Measurements from ENCODE around the gene PRAME.

DNA sequence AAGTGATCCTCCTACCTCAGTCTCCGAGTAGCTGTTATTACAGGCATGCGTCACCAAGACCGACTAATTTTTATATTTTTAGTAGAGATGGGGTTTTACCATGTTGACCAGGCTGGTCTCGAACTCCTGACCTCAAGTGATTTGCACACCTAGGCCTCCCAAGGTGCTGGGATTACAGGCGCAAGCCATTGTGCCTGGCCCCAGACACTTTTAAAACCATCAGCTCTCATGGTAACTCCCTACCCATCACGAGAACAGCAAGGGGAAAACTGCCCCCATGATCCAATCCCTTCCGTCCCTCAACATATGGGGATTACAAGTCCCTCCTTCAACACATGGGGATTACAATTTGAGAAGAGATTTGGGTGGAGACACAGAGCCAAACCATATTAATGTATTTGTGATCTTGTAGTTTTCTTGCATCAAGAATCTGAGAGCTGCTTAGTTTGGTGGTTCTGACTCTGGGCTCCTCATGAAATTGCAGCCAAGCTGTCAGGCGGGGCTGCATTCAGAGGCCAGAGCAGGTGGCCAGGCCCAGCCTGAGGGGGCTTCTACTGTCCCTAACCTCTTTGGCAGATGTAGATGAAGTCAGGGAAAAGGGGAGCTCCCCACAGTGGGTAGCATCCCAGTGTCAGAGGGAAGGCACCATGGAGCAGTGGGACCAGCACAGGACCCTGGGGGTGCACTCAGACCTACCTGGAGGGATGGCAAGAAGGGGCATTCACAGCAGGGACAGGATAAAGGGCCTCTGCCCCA lies 31.2 kb upstream of the PRAME start:
- TF ChIP-seq ZNF724P (CRISPR knock-in tag; IDR thresholded peaks at IDR 0.05; ENCODE audit: borderline replicate concordance), result no peak
- TF ChIP-seq EP300 (IDR thresholded peaks at IDR 0.05; ENCODE audit: low read depth in 2 of 2, low read length in 2 of 2), result no peak
- no peak for TF ChIP-seq EP300 (CRISPR knock-in tag; IDR thresholded peaks at IDR 0.05; ENCODE audit: borderline replicate concordance)
- TF ChIP-seq POLR2AphosphoS2 (IDR thresholded peaks at IDR 0.05; ENCODE audit: low read depth, low read length), result no peak
- TF ChIP-seq GABPA (IDR thresholded peaks at IDR 0.05; ENCODE audit: low read depth, low read length), result no peak
- no peak for TF ChIP-seq GABPA (CRISPR knock-in tag; IDR thresholded peaks at IDR 0.05; ENCODE audit: low read depth)
- no peak for TF ChIP-seq CC2D1A (CRISPR knock-in tag; IDR thresholded peaks at IDR 0.05)
- no peak for TF ChIP-seq GTF2F1 (IDR thresholded peaks at IDR 0.05; ENCODE audit: low read length)
- TF ChIP-seq ZBTB7B (CRISPR knock-in tag; IDR thresholded peaks at IDR 0.05), result no peak
- no peak for TF ChIP-seq MAFG (CRISPR knock-in tag; IDR thresholded peaks at IDR 0.05)
- TF ChIP-seq ZNF350 (CRISPR knock-in tag; IDR thresholded peaks at IDR 0.05; ENCODE audit: borderline replicate concordance, low read depth), result no peak
- no peak for TF ChIP-seq EZH2 (conservative IDR thresholded peaks at IDR 0.05; ENCODE audit: low read depth, low read length)

Data from HepG2 (cell line).